Neural cell (in vitro differentiated cells): Measurements from ENCODE around the gene MS4A7.

Source experiments
- EP300 ChIP-seq: fragments of 450-650 bp; conservative IDR thresholded peaks from 2 replicates; pipeline ENCODE4 v1.6.1; 2014; ENCODE audit warnings: antibody characterized with exemption, mild to moderate bottlenecking, moderate library complexity; ENCODE audit not compliant: poor library complexity, severe bottlenecking
- POLR2AphosphoS5 ChIP-seq: IDR thresholded peaks from 2 replicates; pipeline ENCODE4 v1.6.1; 2012
- RAD21 ChIP-seq: fragments of 450-650 bp; conservative IDR thresholded peaks from 2 replicates; pipeline ENCODE4 v1.6.1; 2014; ENCODE audit warnings: antibody characterized with exemption, mild to moderate bottlenecking, moderate library complexity
- TF ChIP-seq, protein P1 (sequence below): fragments of 450-650 bp; IDR thresholded peaks from 2 replicates; pipeline ENCODE4 v1.5.1; 2014; ENCODE audit warnings: antibody characterized with exemption, mild to moderate bottlenecking, moderate library complexity; ENCODE audit not compliant: poor library complexity, severe bottlenecking

DNA sequence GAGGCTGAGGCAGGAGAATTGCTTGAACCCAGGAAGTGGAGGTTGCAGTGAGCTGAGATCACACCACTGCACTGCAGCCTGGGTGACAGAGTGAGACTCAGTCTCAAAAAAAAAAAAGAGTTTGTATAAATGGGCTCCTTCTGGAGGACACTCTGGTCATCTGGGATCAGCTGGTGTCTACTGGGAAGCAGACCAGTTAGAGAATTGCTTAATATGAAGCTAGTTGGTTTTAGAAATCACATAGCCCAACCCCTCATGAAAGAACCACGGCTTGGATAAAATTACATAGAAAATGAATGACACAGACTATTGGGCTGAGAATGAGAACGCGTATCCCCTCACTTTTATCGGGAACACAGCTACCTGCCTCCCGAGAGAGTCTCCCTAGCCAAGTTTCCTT lies 14.7 kb downstream of the MS4A7 start:
- TF ChIP-seq EP300, result no peak
- TF ChIP-seq, protein P1, sequence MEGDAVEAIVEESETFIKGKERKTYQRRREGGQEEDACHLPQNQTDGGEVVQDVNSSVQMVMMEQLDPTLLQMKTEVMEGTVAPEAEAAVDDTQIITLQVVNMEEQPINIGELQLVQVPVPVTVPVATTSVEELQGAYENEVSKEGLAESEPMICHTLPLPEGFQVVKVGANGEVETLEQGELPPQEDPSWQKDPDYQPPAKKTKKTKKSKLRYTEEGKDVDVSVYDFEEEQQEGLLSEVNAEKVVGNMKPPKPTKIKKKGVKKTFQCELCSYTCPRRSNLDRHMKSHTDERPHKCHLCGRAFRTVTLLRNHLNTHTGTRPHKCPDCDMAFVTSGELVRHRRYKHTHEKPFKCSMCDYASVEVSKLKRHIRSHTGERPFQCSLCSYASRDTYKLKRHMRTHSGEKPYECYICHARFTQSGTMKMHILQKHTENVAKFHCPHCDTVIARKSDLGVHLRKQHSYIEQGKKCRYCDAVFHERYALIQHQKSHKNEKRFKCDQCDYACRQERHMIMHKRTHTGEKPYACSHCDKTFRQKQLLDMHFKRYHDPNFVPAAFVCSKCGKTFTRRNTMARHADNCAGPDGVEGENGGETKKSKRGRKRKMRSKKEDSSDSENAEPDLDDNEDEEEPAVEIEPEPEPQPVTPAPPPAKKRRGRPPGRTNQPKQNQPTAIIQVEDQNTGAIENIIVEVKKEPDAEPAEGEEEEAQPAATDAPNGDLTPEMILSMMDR, result no peak
- TF ChIP-seq POLR2AphosphoS5, result no peak
- TF ChIP-seq RAD21, result no peak
